ENCODE data around the gene B4GALT5. TPM values are rescaled to one million over a fixed set of nuclear protein-coding genes. Genes with fewer than 3 reads are reported as not detected.

B4GALT5 gene
- total and polyA plus RNA-seq, 4 experiments from 2014 or later, result 0.43 to 6.2 (median 4.0) TPM

- POLR2A ChIA-PET (ENCODE audit: partially characterized antibody), result no interaction called here
- no peak for DNase-seq
- Mint-ChIP-seq H3K4me3 (no peak overlapping the region), H3K27me3 (no peaks in the 10 kb centered on the region), H3K27ac (peak overlapping the region in 1 of 7 donors; percentile 63), H3K4me1 (peaks cover 0 to 2% (median 0%) of the 10 kb centered on the region in 4 donors), H3K9me3 (peaks cover 0 to 2% (median 0%) of the 10 kb centered on the region in 8 donors), H3K36me3 (peaks cover 37 to 49% of the 10 kb centered on the region in 2 donors)
- Histone ChIP-seq H3K9me3 (ENCODE audit: control insufficient read depth in 1 of 2, low read length in 2 of 2) (no peaks in the 10 kb centered on the region), H3K4me1 (ENCODE audit: insufficient read depth, low read length) (no peaks in the 10 kb centered on the region), H3K27me3 (ENCODE audit: insufficient read depth, low read length) (no peaks in the 10 kb centered on the region), H3K36me3 (ENCODE audit: insufficient read depth, low read length) (peaks cover 12% of the 10 kb centered on the region), H3K27ac (ENCODE audit: low read depth, low read length) (no peak overlapping the region), H3K4me3 (ENCODE audit: low read length in 2 of 2) (no peak overlapping the region)
- CTCF ChIA-PET (ENCODE audit: partially characterized antibody), result interaction anchor here (0.7 to 1.3 kb wide), 2 partner anchors 43 to 211 kb away, joined by 3 read pairs; no protein-coding TSS in a partner anchor
- intact Hi-C loops (cut with micrococcal nuclease), result no loop called here
Measured at GRCh38 chr20:49635166-49635565, 78.5 kb downstream of the B4GALT5 start.

GRCh38 chr20:49634116-49634515, 79.6 kb downstream of the B4GALT5 start:
- Histone ChIP-seq H3K9me3 (ENCODE audit: control insufficient read depth in 1 of 2, low read length in 2 of 2) (no peaks in the 10 kb centered on the region), H3K27me3 (ENCODE audit: insufficient read depth, low read length) (no peaks in the 10 kb centered on the region), H3K36me3 (ENCODE audit: insufficient read depth, low read length) (peaks cover 8% of the 10 kb centered on the region), H3K4me3 (ENCODE audit: low read length in 2 of 2) (no peak overlapping the region), H3K4me1 (ENCODE audit: insufficient read depth, low read length) (no peaks in the 10 kb centered on the region), H3K27ac (ENCODE audit: low read depth, low read length) (no peak overlapping the region)
- peaks cover 32 to 40% of the 10 kb centered on the region in 2 donors for H3K36me3 Mint-ChIP-seq
- intact Hi-C loops (cut with micrococcal nuclease), result no loop called here
- H3K27me3 Mint-ChIP-seq, result no peaks in the 10 kb centered on the region
- H3K4me3 Mint-ChIP-seq, result no peak overlapping the region
- no peak overlapping the region for H3K27ac Mint-ChIP-seq
- no peak for DNase-seq
- ChIA-PET CTCF (ENCODE audit: partially characterized antibody) (no interaction called here), POLR2A (ENCODE audit: partially characterized antibody) (no interaction called here)
- peaks cover 0 to 2% (median 0%) of the 10 kb centered on the region in 4 donors for H3K4me1 Mint-ChIP-seq
- H3K9me3 Mint-ChIP-seq, result peaks cover 0 to 5% (median 0%) of the 10 kb centered on the region in 8 donors

- Mint-ChIP-seq H3K27me3 (no peaks in the 10 kb centered on the region), H3K9me3 (peaks cover 0 to 7% (median 2%) of the 10 kb centered on the region in 8 donors), H3K27ac (peak overlapping the region in 4 of 7 donors; percentile 37 to 69 (median 59)), H3K4me3 (no peak overlapping the region), H3K36me3 (peaks cover 33 to 38% of the 10 kb centered on the region in 2 donors), H3K4me1 (peaks cover 0 to 2% (median 0%) of the 10 kb centered on the region in 4 donors)
- H3K36me3 ChIP-seq (ENCODE audit: insufficient read depth, low read length), result peaks cover 8% of the 10 kb centered on the region
- POLR2A ChIA-PET (ENCODE audit: partially characterized antibody), result no interaction called here
- CTCF ChIA-PET (ENCODE audit: partially characterized antibody), result no interaction called here
- DNase-seq, result no peak
- no peak overlapping the region for H3K27ac ChIP-seq (ENCODE audit: low read depth, low read length)
- H3K4me3 ChIP-seq (ENCODE audit: low read length in 2 of 2), result no peak overlapping the region
- H3K27me3 ChIP-seq (ENCODE audit: insufficient read depth, low read length), result no peaks in the 10 kb centered on the region
- intact Hi-C loops (cut with micrococcal nuclease), result no loop called here
- no peaks in the 10 kb centered on the region for H3K4me1 ChIP-seq (ENCODE audit: insufficient read depth, low read length)
- H3K9me3 ChIP-seq (ENCODE audit: control insufficient read depth in 1 of 2, low read length in 2 of 2), result no peaks in the 10 kb centered on the region
Measured at GRCh38 chr20:49633643-49634042, 80.0 kb downstream of the B4GALT5 start.

- peaks cover 8% of the 10 kb centered on the region for H3K36me3 ChIP-seq (ENCODE audit: insufficient read depth, low read length)
- H3K27me3 ChIP-seq (ENCODE audit: insufficient read depth, low read length), result no peaks in the 10 kb centered on the region
- peaks cover 0 to 2% (median 0%) of the 10 kb centered on the region in 4 donors for H3K4me1 Mint-ChIP-seq
- intact Hi-C loops (cut with micrococcal nuclease), result no loop called here
- H3K4me3 Mint-ChIP-seq, result no peak overlapping the region
- peaks cover 32 to 34% of the 10 kb centered on the region in 2 donors for H3K36me3 Mint-ChIP-seq
- peaks cover 0 to 11% (median 3%) of the 10 kb centered on the region in 8 donors for H3K9me3 Mint-ChIP-seq
- H3K9me3 ChIP-seq (ENCODE audit: control insufficient read depth in 1 of 2, low read length in 2 of 2), result no peaks in the 10 kb centered on the region
- H3K4me1 ChIP-seq (ENCODE audit: insufficient read depth, low read length), result no peaks in the 10 kb centered on the region
- no peaks in the 10 kb centered on the region for H3K27me3 Mint-ChIP-seq
- ChIA-PET POLR2A (ENCODE audit: partially characterized antibody) (no interaction called here), CTCF (ENCODE audit: partially characterized antibody) (interaction anchor here (0.8 kb wide), 1 partner anchor 21 kb away, joined by 3 read pairs; no protein-coding TSS in a partner anchor)
- no peak overlapping the region for H3K4me3 ChIP-seq (ENCODE audit: low read length in 2 of 2)
- no peak for DNase-seq
- no peak overlapping the region for H3K27ac Mint-ChIP-seq
- no peak overlapping the region for H3K27ac ChIP-seq (ENCODE audit: low read depth, low read length)
Measured at GRCh38 chr20:49633023-49633422, 80.7 kb downstream of the B4GALT5 start.

- ChIA-PET POLR2A (ENCODE audit: partially characterized antibody) (interaction anchor here (0.5 kb wide), 1 partner anchor 201 kb away, joined by 3 read pairs; no protein-coding TSS in a partner anchor), CTCF (ENCODE audit: partially characterized antibody) (no interaction called here)
- Histone ChIP-seq H3K36me3 (ENCODE audit: insufficient read depth, low read length) (peaks cover 6% of the 10 kb centered on the region), H3K27me3 (ENCODE audit: insufficient read depth, low read length) (no peaks in the 10 kb centered on the region), H3K27ac (ENCODE audit: low read depth, low read length) (no peak overlapping the region), H3K4me3 (ENCODE audit: low read length in 2 of 2) (no peak overlapping the region), H3K4me1 (ENCODE audit: insufficient read depth, low read length) (no peaks in the 10 kb centered on the region), H3K9me3 (ENCODE audit: control insufficient read depth in 1 of 2, low read length in 2 of 2) (no peaks in the 10 kb centered on the region)
- Mint-ChIP-seq H3K27ac (peak overlapping the region in 2 of 7 donors; percentile 2 to 61), H3K36me3 (peaks cover 23 to 31% of the 10 kb centered on the region in 2 donors), H3K4me1 (peaks cover 0 to 2% (median 0%) of the 10 kb centered on the region in 4 donors), H3K27me3 (no peaks in the 10 kb centered on the region), H3K9me3 (peaks cover 0 to 11% (median 3%) of the 10 kb centered on the region in 8 donors), H3K4me3 (no peak overlapping the region)
- intact Hi-C loops (cut with micrococcal nuclease), result no loop called here
- DNase-seq, result no peak
Measured at GRCh38 chr20:49631856-49632418, 81.7 kb downstream of the B4GALT5 start.

- Histone ChIP-seq H3K27ac (ENCODE audit: low read depth, low read length) (no peak overlapping the region), H3K36me3 (ENCODE audit: insufficient read depth, low read length) (peaks cover 3% of the 10 kb centered on the region), H3K27me3 (ENCODE audit: insufficient read depth, low read length) (no peaks in the 10 kb centered on the region), H3K4me1 (ENCODE audit: insufficient read depth, low read length) (no peaks in the 10 kb centered on the region), H3K4me3 (ENCODE audit: low read length in 2 of 2) (no peak overlapping the region), H3K9me3 (ENCODE audit: control insufficient read depth in 1 of 2, low read length in 2 of 2) (no peaks in the 10 kb centered on the region)
- H3K36me3 Mint-ChIP-seq, result peaks cover 17 to 24% of the 10 kb centered on the region in 2 donors
- H3K4me1 Mint-ChIP-seq, result peaks cover 0 to 2% (median 0%) of the 10 kb centered on the region in 4 donors
- H3K27ac Mint-ChIP-seq, result peak overlapping the region in 2 of 7 donors; percentile 1 to 35
- POLR2A ChIA-PET (ENCODE audit: partially characterized antibody), result no interaction called here
- H3K9me3 Mint-ChIP-seq, result peaks cover 0 to 11% (median 3%) of the 10 kb centered on the region in 8 donors
- no peak overlapping the region for H3K4me3 Mint-ChIP-seq
- CTCF ChIA-PET (ENCODE audit: partially characterized antibody), result interaction anchor here (1.7 kb wide), 1 partner anchor 215 kb away, joined by 5 read pairs; no protein-coding TSS in a partner anchor
- no peak for DNase-seq
- H3K27me3 Mint-ChIP-seq, result no peaks in the 10 kb centered on the region
- intact Hi-C loops (cut with micrococcal nuclease), result no loop called here
Measured at GRCh38 chr20:49631061-49631716, 82.5 kb downstream of the B4GALT5 start.

- Mint-ChIP-seq H3K27ac (no peak overlapping the region), H3K27me3 (no peaks in the 10 kb centered on the region), H3K4me1 (peaks cover 0 to 2% (median 0%) of the 10 kb centered on the region in 4 donors), H3K36me3 (peaks cover 9 to 18% of the 10 kb centered on the region in 2 donors), H3K4me3 (no peak overlapping the region), H3K9me3 (peaks cover 0 to 11% (median 3%) of the 10 kb centered on the region in 8 donors)
- no peaks in the 10 kb centered on the region for H3K9me3 ChIP-seq (ENCODE audit: control insufficient read depth in 1 of 2, low read length in 2 of 2)
- CTCF ChIA-PET (ENCODE audit: partially characterized antibody), result interaction anchor here (1.7 kb wide), 1 partner anchor 216 kb away, joined by 5 read pairs; no protein-coding TSS in a partner anchor
- intact Hi-C loops (cut with micrococcal nuclease), result no loop called here
- POLR2A ChIA-PET (ENCODE audit: partially characterized antibody), result no interaction called here
- H3K36me3 ChIP-seq (ENCODE audit: insufficient read depth, low read length), result no peaks in the 10 kb centered on the region
- no peaks in the 10 kb centered on the region for H3K27me3 ChIP-seq (ENCODE audit: insufficient read depth, low read length)
- H3K4me3 ChIP-seq (ENCODE audit: low read length in 2 of 2), result no peak overlapping the region
- no peak for DNase-seq
- no peak overlapping the region for H3K27ac ChIP-seq (ENCODE audit: low read depth, low read length)
- H3K4me1 ChIP-seq (ENCODE audit: insufficient read depth, low read length), result no peaks in the 10 kb centered on the region
Measured at GRCh38 chr20:49630396-49630951, 83.2 kb downstream of the B4GALT5 start.
